Endothelial cell of umbilical vein (primary cell): ENCODE data around the gene CXCL16.

Experiments used
- EZH2 ChIP-seq: IDR thresholded peaks from 2 replicates; pipeline ENCODE4 v1.6.1; 2012; ENCODE audit warnings: borderline replicate concordance, low read depth, mild to moderate bottlenecking, moderate library complexity, low read length, inconsistent platforms; ENCODE audit not compliant: severe bottlenecking
- GATA2 ChIP-seq: IDR thresholded peaks from 2 replicates; pipeline ENCODE4 v1.7.0; 2011; ENCODE audit warnings: low read depth, mild to moderate bottlenecking, moderate library complexity, mixed read lengths, low read length; ENCODE audit not compliant: insufficient read length, insufficient read depth
- MYC ChIP-seq: IDR thresholded peaks from one replicate; pipeline ENCODE4 v1.6.1; 2011; ENCODE audit warnings: mild to moderate bottlenecking, low read depth, low read length
- POLR2A ChIP-seq: IDR thresholded peaks from 2 replicates; pipeline ENCODE4 v1.6.1; 2012; ENCODE audit warnings: low read depth, mild to moderate bottlenecking, control low read depth, low read length
- POLR2AphosphoS5 ChIP-seq: IDR thresholded peaks from 2 replicates; pipeline ENCODE4 v1.6.1; 2012; ENCODE audit warnings: low read depth, mild to moderate bottlenecking, control low read depth, low read length, moderate library complexity; ENCODE audit not compliant: insufficient read depth
- TF ChIP-seq, protein P1 (sequence below), 2 donors: IDR thresholded peaks; 1 replicate in 1 of 2; 2 replicates in 1 of 2; pipeline ENCODE4 v1.5.1; 2011; ENCODE audit warnings: low read length in 2 of 2, mild to moderate bottlenecking in 2 of 2, moderate library complexity in 2 of 2, control low read depth in 1 of 2, inconsistent platforms in 1 of 2, low read depth in 1 of 2; ENCODE audit not compliant: insufficient read depth in 1 of 2; ENCODE audit errors: extremely low read depth in 1 of 2

DNA sequence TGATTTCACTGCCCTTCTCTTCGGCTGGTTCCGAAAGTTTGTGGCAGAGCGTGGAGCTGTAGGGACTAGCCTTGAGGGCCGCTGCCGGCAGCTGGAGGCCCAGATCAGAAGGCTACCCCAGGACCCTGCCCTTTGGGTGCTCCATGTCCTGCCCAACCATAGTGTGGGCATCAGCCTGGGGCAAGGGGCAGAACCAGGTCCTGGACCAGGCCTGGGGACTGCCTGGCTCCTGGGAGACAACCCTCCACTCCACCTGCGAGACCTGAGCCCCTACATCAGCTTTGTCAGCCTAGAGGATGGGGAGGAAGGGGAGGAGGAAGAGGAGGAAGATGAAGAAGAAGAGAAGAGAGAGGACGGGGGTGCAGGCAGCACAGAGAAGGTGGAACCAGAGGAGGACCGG lies 856 bp upstream of the CXCL16 start:
- no peak for TF ChIP-seq POLR2A
- TF ChIP-seq EZH2: no peak
- TF ChIP-seq, protein P1, sequence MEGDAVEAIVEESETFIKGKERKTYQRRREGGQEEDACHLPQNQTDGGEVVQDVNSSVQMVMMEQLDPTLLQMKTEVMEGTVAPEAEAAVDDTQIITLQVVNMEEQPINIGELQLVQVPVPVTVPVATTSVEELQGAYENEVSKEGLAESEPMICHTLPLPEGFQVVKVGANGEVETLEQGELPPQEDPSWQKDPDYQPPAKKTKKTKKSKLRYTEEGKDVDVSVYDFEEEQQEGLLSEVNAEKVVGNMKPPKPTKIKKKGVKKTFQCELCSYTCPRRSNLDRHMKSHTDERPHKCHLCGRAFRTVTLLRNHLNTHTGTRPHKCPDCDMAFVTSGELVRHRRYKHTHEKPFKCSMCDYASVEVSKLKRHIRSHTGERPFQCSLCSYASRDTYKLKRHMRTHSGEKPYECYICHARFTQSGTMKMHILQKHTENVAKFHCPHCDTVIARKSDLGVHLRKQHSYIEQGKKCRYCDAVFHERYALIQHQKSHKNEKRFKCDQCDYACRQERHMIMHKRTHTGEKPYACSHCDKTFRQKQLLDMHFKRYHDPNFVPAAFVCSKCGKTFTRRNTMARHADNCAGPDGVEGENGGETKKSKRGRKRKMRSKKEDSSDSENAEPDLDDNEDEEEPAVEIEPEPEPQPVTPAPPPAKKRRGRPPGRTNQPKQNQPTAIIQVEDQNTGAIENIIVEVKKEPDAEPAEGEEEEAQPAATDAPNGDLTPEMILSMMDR (IDR thresholded peaks at IDR 0.05; ENCODE audit: extremely low read depth in 1 of 2, insufficient read depth in 1 of 2, low read depth in 1 of 2, low read length in 2 of 2): no peak
- TF ChIP-seq GATA2: no peak
- no peak for TF ChIP-seq POLR2AphosphoS5
- no peak for TF ChIP-seq MYC
